Upper lobe of left lung (tissue), 6 donors: ENCODE data around the gene NAALADL1. TPM values are rescaled to one million over a fixed set of nuclear protein-coding genes. Genes with fewer than 3 reads are reported as not detected.
A peak's percentile ranks its signal among the peaks of the same experiment; 100 is the strongest.

Experiments
- ATAC-seq, 2 donors: fragments of 200-7000 bp; cut with Tn5 transposase; one replicate each; pipeline ENCODE4 v1.9.1; 2022; ENCODE audit warnings: mild to moderate bottlenecking in 2 of 2, moderate library complexity in 2 of 2; ENCODE audit not compliant: low FRiP score in 2 of 2
- DNase-seq, 2 donors: peaks; one replicate each; pipeline ENCODE4 v3.0.0-alpha.2; 2019 to 2020
- H3K27ac ChIP-seq, 4 donors: fragments of 200-600 bp; sonication (generic); one replicate each; pipeline ENCODE4 v1.5.1; 2016 to 2019
- H3K27me3 ChIP-seq, 4 donors: fragments of 200-600 bp; sonication (generic); one replicate each; pipeline ENCODE4 v1.5.1; 2017 to 2019
- H3K36me3 ChIP-seq, 4 donors: fragments of 200-600 bp; sonication (generic); one replicate each; pipeline ENCODE4 v1.5.1; 2016 to 2019
- H3K4me1 ChIP-seq, 4 donors: fragments of 200-600 bp; sonication (generic); one replicate each; pipeline ENCODE4 v1.5.1; 2018 to 2019
- H3K4me3 ChIP-seq, 4 donors: fragments of 200-600 bp; sonication (generic); one replicate each; pipeline ENCODE4 v1.5.1; 2017 to 2019; ENCODE audit warnings: mild to moderate bottlenecking in 2 of 4, moderate library complexity in 1 of 4
- H3K9me3 ChIP-seq, 4 donors: fragments of 200-600 bp; sonication (generic); one replicate each; pipeline ENCODE4 v1.5.1; 2018 to 2019
- CTCF ChIP-seq, 6 experiments: fragments of 450-650 bp in 4 of 6; fragments of 200-600 bp in 2 of 6; sonication (generic) in 2 of 6; IDR thresholded peaks; one replicate each; pipeline ENCODE4 v1.5.1; 2016 to 2019; ENCODE audit warnings: antibody characterized with exemption in 6 of 6
- EP300 ChIP-seq, 4 donors: sonication (generic); formaldehyde crosslinking; IDR thresholded peaks; one replicate each; pipeline ENCODE4 v1.5.1; 2017; ENCODE audit warnings: antibody characterized with exemption in 4 of 4, control low read depth in 2 of 4
- POLR2A ChIP-seq, 4 donors: fragments of 450-650 bp; IDR thresholded peaks; one replicate each; pipeline ENCODE4 v1.5.1; 2016 to 2017; ENCODE audit warnings: antibody characterized with exemption in 4 of 4, mild to moderate bottlenecking in 2 of 4
- POLR2AphosphoS5 ChIP-seq, 2 donors: sonication (generic); formaldehyde crosslinking; IDR thresholded peaks; one replicate each; pipeline ENCODE4 v1.5.1; 2017; ENCODE audit warnings: antibody characterized with exemption in 2 of 2
- WGBS, 2 donors: methylation state at CpG; one replicate each; pipeline ENCODE4 v1.1.5; 2017 to 2018; 5-methylcytosine and 5-hydroxymethylcytosine counted together
- total RNA-seq, 6 donors: library from RNA; depleted of rRNA in 4 of 6; stranded (reverse); fragments of >200 nt in 4 of 6; gene quantifications; one replicate each; pipeline versions ENCODE4 v1.1.0 to v1.2.1, GENCODE V29; 2016 to 2021
- donor health status: DM: no; HTN: no; CAD: no; lungs with moderate emphysema.
- donor health status: DM: no; HTN: yes; CAD: no; lungs with severe emphysema.

The NAALADL1 gene
- total RNA-seq, 6 donors from 2014 or later, result 5.9 to 27.2 (median 9.1) TPM

GRCh38 chr11:65095974-65096806, 37.8 kb upstream of the NAALADL1 start, which contains the start of gene VPS51:
Gene VPS51 (plus strand): TSS chr11:65096214. CDS start chr11:65096251, 37 bp downstream.
- DNase-seq, result peak; percentile 92 to 95
- TF ChIP-seq POLR2A (IDR thresholded peaks at IDR 0.05), result peak in 3 of 4 donors; percentile 63 to 80 (median 66)
- TF ChIP-seq CTCF (IDR thresholded peaks at IDR 0.05), result peak in 3 of 6 experiments; percentile 25 to 46 (median 35)
- TF ChIP-seq POLR2AphosphoS5 (IDR thresholded peaks at IDR 0.05), result peak; percentile 89 to 95
- peak in 1 of 4 donors; percentile 41 for TF ChIP-seq EP300 (IDR thresholded peaks at IDR 0.05)
- H3K36me3 ChIP-seq, result peaks cover 0 to 10% (median 3%) of the 10 kb centered on the region in 4 donors
- H3K4me1 ChIP-seq, result peaks cover 14 to 22% (median 19%) of the 10 kb centered on the region in 4 donors
- no peaks in the 10 kb centered on the region for H3K27me3 ChIP-seq
- H3K9me3 ChIP-seq, result peaks cover 0 to 4% (median 0%) of the 10 kb centered on the region in 4 donors
- 0 to 1% methylated on average over 7 to 27 of the region's 52 CpGs for WGBS, 2 donors
- ATAC-seq, result peak; percentile 97 to 98
- peak within 1 kb of the TSS; percentile 78 to 95 (median 82) for H3K4me3 ChIP-seq
- H3K27ac ChIP-seq, result peak within 1 kb of the TSS; percentile 88 to 95 (median 91)

- DNase-seq (peak in 1 of 2 donors; percentile 58), ATAC-seq (no peak)
- H3K4me3 ChIP-seq, result peak overlapping the region in 3 of 4 donors; percentile 78 to 86 (median 79)
- H3K27ac ChIP-seq, result peak overlapping the region in 3 of 4 donors; percentile 88 to 93 (median 89)
- WGBS, 2 donors, result 78 to 80% methylated on average over 22 of the region's 22 CpGs
- TF ChIP-seq EP300 (IDR thresholded peaks at IDR 0.05) (no peak), POLR2AphosphoS5 (IDR thresholded peaks at IDR 0.05) (no peak), POLR2A (IDR thresholded peaks at IDR 0.05) (no peak), CTCF (IDR thresholded peaks at IDR 0.05) (no peak)
- peaks cover 0 to 14% (median 3%) of the 10 kb centered on the region in 4 donors for H3K36me3 ChIP-seq
- H3K4me1 ChIP-seq, result peaks cover 14 to 22% (median 16%) of the 10 kb centered on the region in 4 donors
- peaks cover 0 to 4% (median 0%) of the 10 kb centered on the region in 4 donors for H3K9me3 ChIP-seq
- H3K27me3 ChIP-seq, result no peaks in the 10 kb centered on the region
Observed at GRCh38 chr11:65095427-65095826, 37.1 kb upstream of the NAALADL1 start.

GRCh38 chr11:65090628-65091027, 32.3 kb upstream of the NAALADL1 start:
- Histone ChIP-seq H3K27me3 (no peaks in the 10 kb centered on the region), H3K9me3 (no peaks in the 10 kb centered on the region), H3K27ac (no peak overlapping the region), H3K4me3 (no peak overlapping the region), H3K36me3 (peaks cover 8 to 40% (median 33%) of the 10 kb centered on the region in 4 donors), H3K4me1 (peaks cover 2 to 5% (median 2%) of the 10 kb centered on the region in 4 donors)
- no peak for DNase-seq
- TF ChIP-seq POLR2AphosphoS5 (IDR thresholded peaks at IDR 0.05) (no peak), EP300 (IDR thresholded peaks at IDR 0.05) (no peak), POLR2A (IDR thresholded peaks at IDR 0.05) (no peak), CTCF (IDR thresholded peaks at IDR 0.05) (no peak)
- no peak for ATAC-seq
- 90 to 99% methylated on average over 4 of the region's 4 CpGs for WGBS, 2 donors

- no peak for DNase-seq
- WGBS, 2 donors, result 88 to 94% methylated on average over 4 of the region's 4 CpGs
- H3K27me3 ChIP-seq, result no peaks in the 10 kb centered on the region
- ATAC-seq, result no peak
- H3K4me3 ChIP-seq, result no peak overlapping the region
- H3K9me3 ChIP-seq, result no peaks in the 10 kb centered on the region
- peaks cover 8 to 46% (median 33%) of the 10 kb centered on the region in 4 donors for H3K36me3 ChIP-seq
- TF ChIP-seq CTCF (IDR thresholded peaks at IDR 0.05), result no peak
- no peak for TF ChIP-seq POLR2A (IDR thresholded peaks at IDR 0.05)
- no peak for TF ChIP-seq POLR2AphosphoS5 (IDR thresholded peaks at IDR 0.05)
- TF ChIP-seq EP300 (IDR thresholded peaks at IDR 0.05), result no peak
- peaks cover 8 to 11% (median 11%) of the 10 kb centered on the region in 4 donors for H3K4me1 ChIP-seq
- no peak overlapping the region for H3K27ac ChIP-seq
Observed at GRCh38 chr11:65089621-65090020, 31.3 kb upstream of the NAALADL1 start.
